HepG2 (cell line): ENCODE results near the gene MDM4. TPM values are rescaled to one million over a fixed set of nuclear protein-coding genes. Genes with fewer than 3 reads are reported as not detected.
A peak's percentile ranks its signal among the peaks of the same experiment; 100 is the strongest.

ENCODE experiments used
- GZF1 ChIP-seq: sonication (generic); formaldehyde crosslinking; IDR thresholded peaks from 2 replicates; pipeline ENCODE4 v1.5.1; 2020; ENCODE audit warnings: mild to moderate bottlenecking, missing genetic modification reagents
- HMGA1 ChIP-seq: sonication (generic); formaldehyde crosslinking; conservative IDR thresholded peaks from 2 replicates; pipeline ENCODE4 v1.4.0; 2020; ENCODE audit warnings: missing genetic modification reagents
- HNF1A ChIP-seq, 2 experiments: sonication (generic) in 1 of 2; formaldehyde crosslinking in 1 of 2; IDR thresholded peaks; 2 replicates each; pipeline versions ENCODE4 v1.4.0 to v1.6.1; 2016 to 2020; ENCODE audit warnings: borderline replicate concordance in 1 of 2, low read depth in 1 of 2, mild to moderate bottlenecking in 1 of 2, missing genetic modification reagents in 1 of 2
- KDM5B ChIP-seq: sonication (generic); formaldehyde crosslinking; IDR thresholded peaks from 2 replicates; pipeline ENCODE4 v1.4.0; 2020; ENCODE audit warnings: missing genetic modification reagents, mild to moderate bottlenecking, borderline replicate concordance
- MEIS1 ChIP-seq: sonication (generic); formaldehyde crosslinking; IDR thresholded peaks from 2 replicates; pipeline ENCODE4 v1.9.0; 2021; ENCODE audit warnings: mild to moderate bottlenecking, missing genetic modification reagents, moderate library complexity, borderline replicate concordance
- PHF5A ChIP-seq: IDR thresholded peaks from one replicate; pipeline ENCODE4 v1.6.1; 2018; ENCODE audit warnings: low read depth, missing genetic modification reagents; ENCODE audit not compliant: unreplicated experiment
- RCOR2 ChIP-seq: IDR thresholded peaks from 2 replicates; pipeline ENCODE4 v1.6.1; 2016; ENCODE audit warnings: missing biosample characterization, missing genetic modification reagents
- ZBTB2 ChIP-seq: sonication (generic); formaldehyde crosslinking; IDR thresholded peaks from 2 replicates; pipeline ENCODE4 v1.8.0; 2022; ENCODE audit warnings: low read depth, missing genetic modification reagents
- ZMAT5 ChIP-seq: sonication (generic); formaldehyde crosslinking; IDR thresholded peaks from 2 replicates; pipeline ENCODE4 v1.5.0; 2020; ENCODE audit warnings: mild to moderate bottlenecking, low read depth, missing genetic modification reagents, borderline replicate concordance
- ZNF18 ChIP-seq: sonication (generic); formaldehyde crosslinking; IDR thresholded peaks from 2 replicates; pipeline ENCODE4 v1.8.0; 2022; ENCODE audit warnings: mild to moderate bottlenecking, missing genetic modification reagents; ENCODE audit not compliant: insufficient replicate concordance
- ZNF281 ChIP-seq: sonication (generic); formaldehyde crosslinking; IDR thresholded peaks from 2 replicates; pipeline ENCODE4 v1.4.0; 2020; ENCODE audit warnings: missing genetic modification reagents, borderline replicate concordance
- ZNF350 ChIP-seq: sonication (generic); formaldehyde crosslinking; IDR thresholded peaks from 2 replicates; pipeline ENCODE4 v1.4.0; 2020; ENCODE audit warnings: mild to moderate bottlenecking, low read depth, missing genetic modification reagents, borderline replicate concordance
- ZNF678 ChIP-seq: sonication (generic); formaldehyde crosslinking; IDR thresholded peaks from 2 replicates; pipeline ENCODE4 v1.4.0; 2020; ENCODE audit warnings: mild to moderate bottlenecking, missing genetic modification reagents
- ZNF781 ChIP-seq: sonication (generic); formaldehyde crosslinking; IDR thresholded peaks from 2 replicates; pipeline ENCODE4 v1.5.1; 2020; ENCODE audit warnings: borderline replicate concordance, mild to moderate bottlenecking, missing genetic modification reagents; ENCODE audit errors: not compliant biosample characterization
- ZNF784 ChIP-seq: sonication (generic); formaldehyde crosslinking; IDR thresholded peaks from 2 replicates; pipeline ENCODE4 v1.5.1; 2020; ENCODE audit warnings: missing genetic modification reagents, mild to moderate bottlenecking, borderline replicate concordance
- polyA plus RNA-seq, 8 experiments: library from polyadenylated mRNA; depleted of rRNA in 3 of 8; stranded (reverse) in 7 of 8; unstranded in 1 of 8; fragments of >200 nt; fragmentation: Illumina TruSeq in 4 of 8; extraction: Trizol in 4 of 8; gene quantifications; 2 replicates each; pipeline versions ENCODE4 v1.2.1 to v1.2.3, GENCODE V29; 2011 to 2016; ENCODE audit warnings: low read depth in 4 of 8, missing spikeins in 1 of 8, mixed read lengths in 1 of 8; ENCODE audit not compliant: insufficient read depth in 1 of 8
- total RNA-seq, 5 experiments: library from RNA; depleted of rRNA; stranded (reverse); fragments of >200 nt; fragmentation: Illumina TruSeq; extraction: Trizol; gene quantifications; 2 replicates each; pipeline ENCODE4 v1.2.3, GENCODE V29; 2016; ENCODE audit warnings: low read depth in 1 of 5

Gene MDM4
- total and polyA plus RNA-seq, 2 of the 13 experiments (the other 11 are each of a cell fraction or from before 2014, with no cell fraction given), result 14.9 to 19.0 TPM

- TF ChIP-seq ZBTB2 (CRISPR knock-in tag) (peak; percentile 90), ZNF678 (CRISPR knock-in tag) (0 out of 2 replicates have a peak, but pooled peaks have one; percentile 86), MEIS1 (peak; percentile 74; the same call in 1 of the 2 replicates), KDM5B (peak; percentile 90; the same call in 1 of the 2 replicates), ZNF781 (peak; percentile 93), ZNF281 (CRISPR knock-in tag) (peak; percentile 100), HMGA1 (CRISPR knock-in tag) (no peak), GZF1 (CRISPR knock-in tag) (peak; percentile 78; the same call in 1 of the 2 replicates), HNF1A (IDR thresholded peaks at IDR 0.05; ENCODE audit: low read depth) (peak; percentile 58; the same call in 1 of the 2 replicates), HNF1A (CRISPR knock-in tag; IDR thresholded peaks at IDR 0.05; ENCODE audit: borderline replicate concordance) (peak; percentile 82), RCOR2 (CRISPR knock-in tag) (peak; percentile 62; the same call in 1 of the 2 replicates), ZNF784 (CRISPR knock-in tag) (peak; percentile 87), ZNF350 (CRISPR knock-in tag) (peak; percentile 94; the same call in 1 of the 2 replicates), PHF5A (CRISPR knock-in tag) (peak; percentile 48), ZNF18 (CRISPR knock-in tag) (no peak), ZMAT5 (CRISPR knock-in tag) (no peak)
Measured at GRCh38 chr1:204516180-204516879, at the start of gene MDM4 (continued).
